ENCODE data around the gene CTNNA2. TPM values are rescaled to one million over a fixed set of nuclear protein-coding genes. Genes with fewer than 3 reads are reported as not detected.

The CTNNA2 gene
- total and polyA plus RNA-seq, 2 of the 8 experiments (the other 6 are each of a cell fraction or from before 2014, with no cell fraction given): 3.9 to 9.0 TPM

DNA sequence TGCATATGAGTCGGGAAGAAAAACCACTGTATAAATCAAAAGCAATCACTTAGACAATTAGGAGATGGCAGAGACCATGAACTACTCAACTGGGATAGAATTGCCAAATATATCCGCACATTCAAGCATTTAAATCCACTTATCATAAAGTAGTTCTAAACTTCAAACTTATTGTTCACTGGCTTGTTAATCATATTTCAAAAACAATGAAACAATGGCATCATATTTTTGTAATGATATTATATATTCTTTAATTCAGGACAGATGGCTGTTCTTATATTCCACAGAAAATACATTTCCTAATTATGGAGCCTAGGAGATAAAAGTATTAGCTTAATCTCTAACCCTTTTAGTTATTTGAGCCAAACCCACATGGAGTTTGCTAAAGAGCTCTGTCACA, 263.6 kb downstream of the CTNNA2 start (continued):
- TF ChIP-seq RXRA (IDR thresholded peaks at IDR 0.05; ENCODE audit: insufficient read depth, low read depth, low read length): no peak

All from H1 (cell line).